ENCODE results near the gene LTC4S. TPM values are rescaled to one million over a fixed set of nuclear protein-coding genes. Genes with fewer than 3 reads are reported as not detected.

Gene LTC4S
- polyA plus RNA-seq, 3 donors, result 0.65 to 2.1 (median 0.69) TPM

- Histone ChIP-seq H3K79me2 (ENCODE audit: insufficient read depth, low read length) (peaks cover 25% of the 10 kb centered on the region), H3K27me3 (ENCODE audit: control insufficient read depth in 2 of 2, insufficient read depth in 2 of 2, low read length in 2 of 2) (no peaks in the 10 kb centered on the region), H2AFZ (ENCODE audit: insufficient read depth, low read depth, low read length, poor library complexity, severe bottlenecking) (no peak overlapping the region), H3K36me3 (replicated peaks in 1 of 2; ENCODE audit: control insufficient read depth in 1 of 2, insufficient read depth in 2 of 2, low read length in 2 of 2) (peaks cover 89 to 91% of the 10 kb centered on the region in 2 donors), H3K9me3 (replicated peaks in 1 of 2; ENCODE audit: control insufficient read depth in 1 of 2, insufficient read depth in 1 of 2, low read length in 2 of 2) (no peaks in the 10 kb centered on the region), H4K20me1 (ENCODE audit: insufficient read depth, low read length) (peaks cover 85% of the 10 kb centered on the region), H3K4me3 (replicated peaks in 1 of 3; ENCODE audit: low read depth in 2 of 3, low read length in 3 of 3) (no peak overlapping the region), H3K27ac (ENCODE audit: low read depth in 1 of 2, low read length in 2 of 2) (no peak overlapping the region), H3K4me1 (ENCODE audit: control insufficient read depth in 1 of 2, insufficient read depth in 2 of 2, low read length in 2 of 2) (peaks cover 0 to 10% of the 10 kb centered on the region in 2 donors), H3K9ac (ENCODE audit: insufficient read depth, low read length, poor library complexity, severe bottlenecking) (no peak overlapping the region), H3K4me2 (replicated peaks; ENCODE audit: extremely low read depth, low read length, poor library complexity, severe bottlenecking) (no peak overlapping the region)
- no peak for TF ChIP-seq CTCF (IDR thresholded peaks at IDR 0.05)
- no peak for DNase-seq
- peaks cover 11% of the 10 kb centered on the region for H3K4me1 Mint-ChIP-seq
- H3K27ac Mint-ChIP-seq, result no peak overlapping the region
- no peaks in the 10 kb centered on the region for H3K27me3 Mint-ChIP-seq (ENCODE audit: low read depth in 3 of 3)
- intact Hi-C loops (cut with micrococcal nuclease), result no loop called here
- H3K9me3 Mint-ChIP-seq, result peaks cover 0 to 2% (median 0%) of the 10 kb centered on the region in 7 donors
- H3K4me3 Mint-ChIP-seq, result no peak overlapping the region
- WGBS (ENCODE audit: insufficient coverage), result 97% methylated on average over 20 of the region's 23 CpGs
- H3K36me3 Mint-ChIP-seq, result peaks cover 85 to 95% of the 10 kb centered on the region in 2 donors
Measured at GRCh38 chr5:179833056-179833708, 39.4 kb downstream of the LTC4S start.

- Mint-ChIP-seq H3K4me1 (peaks cover 11% of the 10 kb centered on the region), H3K36me3 (peaks cover 82 to 95% of the 10 kb centered on the region in 2 donors), H3K27ac (no peak overlapping the region), H3K27me3 (ENCODE audit: low read depth in 3 of 3) (peaks cover 0 to 2% (median 0%) of the 10 kb centered on the region in 3 donors), H3K9me3 (no peaks in the 10 kb centered on the region), H3K4me3 (no peak overlapping the region)
- Histone ChIP-seq H3K79me2 (ENCODE audit: insufficient read depth, low read length) (peaks cover 23% of the 10 kb centered on the region), H3K27me3 (ENCODE audit: control insufficient read depth in 2 of 2, insufficient read depth in 2 of 2, low read length in 2 of 2) (no peaks in the 10 kb centered on the region), H4K20me1 (ENCODE audit: insufficient read depth, low read length) (peaks cover 85% of the 10 kb centered on the region), H3K4me3 (replicated peaks in 1 of 3; ENCODE audit: low read depth in 2 of 3, low read length in 3 of 3) (no peak overlapping the region), H3K9me3 (replicated peaks in 1 of 2; ENCODE audit: control insufficient read depth in 1 of 2, insufficient read depth in 1 of 2, low read length in 2 of 2) (no peaks in the 10 kb centered on the region), H3K4me2 (replicated peaks; ENCODE audit: extremely low read depth, low read length, poor library complexity, severe bottlenecking) (no peak overlapping the region), H3K36me3 (replicated peaks in 1 of 2; ENCODE audit: control insufficient read depth in 1 of 2, insufficient read depth in 2 of 2, low read length in 2 of 2) (peaks cover 89 to 91% of the 10 kb centered on the region in 2 donors), H3K9ac (ENCODE audit: insufficient read depth, low read length, poor library complexity, severe bottlenecking) (no peak overlapping the region), H3K4me1 (ENCODE audit: control insufficient read depth in 1 of 2, insufficient read depth in 2 of 2, low read length in 2 of 2) (peaks cover 0 to 9% of the 10 kb centered on the region in 2 donors), H3K27ac (ENCODE audit: low read depth in 1 of 2, low read length in 2 of 2) (no peak overlapping the region), H2AFZ (ENCODE audit: insufficient read depth, low read depth, low read length, poor library complexity, severe bottlenecking) (no peak overlapping the region)
- no CpG with 5 or more reads among the region's 3 CpGs for WGBS (ENCODE audit: insufficient coverage)
- no peak for DNase-seq
- intact Hi-C loops (cut with micrococcal nuclease), result no loop called here
- TF ChIP-seq CTCF (IDR thresholded peaks at IDR 0.05), result no peak
Measured at GRCh38 chr5:179833709-179834070, 39.9 kb downstream of the LTC4S start.
